A673 (cell line): ENCODE data around the gene GART.

Experiments used
- CTCF ChIP-seq: fragments of 300-800, 200-600 bp; sonication (generic); conservative IDR thresholded peaks from 2 replicates; pipeline ENCODE4 v1.5.1; 2017; ENCODE audit warnings: low read depth, mild to moderate bottlenecking, antibody characterized with exemption, low read length, moderate library complexity, mixed read lengths
- EZH2 ChIP-seq: fragments of 200-600 bp; sonication (generic); IDR thresholded peaks from 2 replicates; pipeline ENCODE4 v1.6.1; 2017; ENCODE audit warnings: borderline replicate concordance, low read depth, mild to moderate bottlenecking, mixed read lengths, antibody characterized with exemption, low read length; ENCODE audit not compliant: poor library complexity, severe bottlenecking

DNA sequence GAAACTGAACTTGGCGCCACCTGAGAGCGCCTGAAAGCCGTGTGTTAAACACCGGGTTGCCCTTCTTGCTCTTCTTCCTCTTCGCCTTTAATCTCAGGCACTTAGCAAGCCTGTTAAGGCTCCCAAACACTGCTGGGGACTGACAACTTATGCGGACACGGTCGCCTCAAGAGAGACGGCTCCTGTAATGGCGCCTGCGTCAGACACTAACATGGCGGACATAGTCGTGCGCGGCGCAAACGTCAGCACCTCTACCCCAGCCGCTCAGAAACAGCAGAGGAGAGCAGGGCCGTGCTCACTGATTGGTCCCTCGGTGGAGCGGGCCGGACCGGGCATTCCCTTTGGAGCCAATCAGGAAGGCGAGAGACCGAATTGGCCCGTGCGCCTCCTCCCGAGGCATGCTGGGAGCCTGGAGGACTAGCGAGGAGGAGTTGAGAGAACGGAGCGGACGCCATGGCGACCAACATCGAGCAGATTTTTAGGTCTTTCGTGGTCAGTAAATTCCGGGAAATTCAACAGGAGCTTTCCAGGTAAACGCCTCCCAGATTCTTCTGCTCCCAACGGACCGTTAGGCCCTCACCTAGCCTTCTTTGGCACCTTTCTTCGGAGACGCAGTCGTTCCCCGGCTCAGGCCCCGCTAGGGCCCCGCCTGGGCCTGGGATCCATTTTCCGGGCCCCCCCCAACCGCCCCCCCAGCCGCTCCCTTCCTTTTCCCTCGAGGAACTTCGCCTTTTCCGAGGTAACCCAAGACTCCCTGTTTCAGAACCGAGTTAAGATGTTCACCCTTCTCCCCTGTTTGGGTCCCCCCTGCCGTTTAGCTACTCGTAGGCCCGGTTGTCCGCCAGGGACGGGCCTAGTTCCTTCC is 955 bp upstream of the GART start, which contains the start of gene SON:
- TF ChIP-seq CTCF (no peak), EZH2 (no peak)
